NB4 (cell line): ENCODE measurements around the gene VLDLR.

Source experiments
- MYC ChIP-seq: IDR thresholded peaks from 2 replicates; pipeline ENCODE4 v1.6.1; 2011; ENCODE audit warnings: low read depth, low read length
- POLR2A ChIP-seq: IDR thresholded peaks from 2 replicates; pipeline ENCODE4 v1.6.1; 2011; ENCODE audit warnings: mild to moderate bottlenecking; ENCODE audit not compliant: insufficient read length; ENCODE audit errors: extremely low read depth
- TF ChIP-seq, protein P1 (sequence below): IDR thresholded peaks from one replicate; pipeline ENCODE4 v1.5.1; 2012; ENCODE audit warnings: low read depth, low read length

DNA sequence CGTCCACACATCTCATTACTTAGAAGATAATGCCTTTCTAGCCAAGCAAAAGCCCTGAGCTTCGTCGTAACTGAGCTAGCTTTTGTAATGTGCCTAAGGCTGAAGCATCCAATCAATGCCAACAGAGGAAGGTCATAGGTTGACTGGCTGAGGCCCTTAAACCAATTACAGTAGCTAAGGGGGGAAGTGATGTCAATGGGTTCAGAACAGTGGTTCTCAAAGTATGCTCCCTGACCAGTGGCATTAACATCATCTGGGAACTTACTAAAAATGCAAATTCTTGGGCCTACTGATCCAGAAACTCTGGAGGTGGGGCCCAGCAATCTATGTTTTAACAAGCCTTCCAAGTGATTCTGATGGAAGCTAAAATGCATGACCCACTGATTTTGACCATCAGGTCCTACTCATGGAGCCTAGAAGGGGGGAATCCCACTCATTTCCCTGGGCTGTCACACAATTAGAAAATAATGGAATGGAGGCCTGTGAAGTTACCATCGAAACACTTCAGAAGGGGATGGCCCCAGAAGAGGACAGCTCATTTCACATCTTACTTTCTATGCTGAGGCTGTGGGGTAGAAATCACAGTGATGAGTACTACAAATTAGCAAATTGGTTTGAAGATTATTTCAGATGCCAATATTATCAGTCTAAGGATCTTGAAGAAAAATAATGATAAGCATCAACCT, 4.8 kb upstream of the VLDLR start:
- TF ChIP-seq, protein P1, sequence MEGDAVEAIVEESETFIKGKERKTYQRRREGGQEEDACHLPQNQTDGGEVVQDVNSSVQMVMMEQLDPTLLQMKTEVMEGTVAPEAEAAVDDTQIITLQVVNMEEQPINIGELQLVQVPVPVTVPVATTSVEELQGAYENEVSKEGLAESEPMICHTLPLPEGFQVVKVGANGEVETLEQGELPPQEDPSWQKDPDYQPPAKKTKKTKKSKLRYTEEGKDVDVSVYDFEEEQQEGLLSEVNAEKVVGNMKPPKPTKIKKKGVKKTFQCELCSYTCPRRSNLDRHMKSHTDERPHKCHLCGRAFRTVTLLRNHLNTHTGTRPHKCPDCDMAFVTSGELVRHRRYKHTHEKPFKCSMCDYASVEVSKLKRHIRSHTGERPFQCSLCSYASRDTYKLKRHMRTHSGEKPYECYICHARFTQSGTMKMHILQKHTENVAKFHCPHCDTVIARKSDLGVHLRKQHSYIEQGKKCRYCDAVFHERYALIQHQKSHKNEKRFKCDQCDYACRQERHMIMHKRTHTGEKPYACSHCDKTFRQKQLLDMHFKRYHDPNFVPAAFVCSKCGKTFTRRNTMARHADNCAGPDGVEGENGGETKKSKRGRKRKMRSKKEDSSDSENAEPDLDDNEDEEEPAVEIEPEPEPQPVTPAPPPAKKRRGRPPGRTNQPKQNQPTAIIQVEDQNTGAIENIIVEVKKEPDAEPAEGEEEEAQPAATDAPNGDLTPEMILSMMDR, result no peak
- TF ChIP-seq MYC (no peak), POLR2A (no peak)
